SK-MEL-5 (cell line): Measurements from ENCODE around the gene CENPF. TPM values are rescaled to one million over a fixed set of nuclear protein-coding genes. Genes with fewer than 3 reads are reported as not detected.

Experiments
- DNase-seq: peaks from one replicate; pipeline ENCODE4 v3.0.0-alpha.2; 2016; ENCODE audit warnings: low read depth, low spot score
- in situ Hi-C: cut with HindIII; loops from 2 replicates; pipeline ENCODE4 v1.10.0; 2016; ENCODE audit warnings: low sequenced_read_pairs, high pct_unique_total_duplicates, low pct_unique_long_range_greater_than_20kb
- total RNA-seq: library from RNA; depleted of rRNA; stranded (reverse); fragments of >200 nt; shearing (Covaris generic); gene quantifications from 2 replicates; pipeline ENCODE4 v1.2.3, GENCODE V29; 2014; rRNA removed

Gene CENPF
- total RNA-seq, 1 experiment from 2014 or later, result 58.1 TPM

GRCh38 chr1:214709241-214709640 is 106.2 kb downstream of the CENPF start:
- in situ Hi-C loops, result no loop called here
- DNase-seq, result no peak

GRCh38 chr1:214712737-214713136 is 109.7 kb downstream of the CENPF start:
- in situ Hi-C loops, result no loop called here
- DNase-seq, result no peak

Other genes with a start within 250 kb of the CENPF start
- 5.4 and 6.3 TPM in 2 replicates for gene PTPN14, start 51.6 kb upstream of the CENPF start, total RNA-seq